Activated CD4-positive, alpha-beta T cell treated with anti-CD3 and anti-CD28 coated beads, Interleukin-2, amount 10 ng/mL, durations not matched to agents 24 days and 14 days (primary cell): ENCODE measurements around the gene USP30. TPM values are rescaled to one million over a fixed set of nuclear protein-coding genes. Genes with fewer than 3 reads are reported as not detected.

Experiments used
- DNase-seq: peaks from one replicate; pipeline ENCODE4 v3.0.0; 2022
- H3K27ac Mint-ChIP-seq: one replicate; pipeline ENCODE4 v1.8.0; 2022; ENCODE audit warnings: mild to moderate bottlenecking, mixed read lengths
- H3K27me3 Mint-ChIP-seq: one replicate; pipeline ENCODE4 v1.8.0; 2022; ENCODE audit warnings: mixed read lengths
- H3K36me3 Mint-ChIP-seq: one replicate; pipeline ENCODE4 v1.8.0; 2022; ENCODE audit warnings: low read depth, mild to moderate bottlenecking, mixed read lengths
- H3K4me1 Mint-ChIP-seq: one replicate; pipeline ENCODE4 v1.8.0; 2021; ENCODE audit warnings: mixed read lengths
- H3K4me3 Mint-ChIP-seq: one replicate; pipeline ENCODE4 v1.8.0; 2022; ENCODE audit warnings: mild to moderate bottlenecking, moderate library complexity, mixed read lengths
- H3K9me3 Mint-ChIP-seq: one replicate; pipeline ENCODE4 v1.8.0; 2021; ENCODE audit warnings: mixed read lengths
- intact Hi-C: fragments of 100-400 bp; cut with micrococcal nuclease; formaldehyde crosslinking; loops from one replicate; pipeline ENCODE4 v1.15.1; 2023
- total RNA-seq: library from RNA; stranded (reverse); gene quantifications from 2 replicates; pipeline ENCODE4 v1.2.3, GENCODE V29; 2022

The USP30 gene
- total RNA-seq, 1 donor from 2014 or later = 6.6 TPM

DNA sequence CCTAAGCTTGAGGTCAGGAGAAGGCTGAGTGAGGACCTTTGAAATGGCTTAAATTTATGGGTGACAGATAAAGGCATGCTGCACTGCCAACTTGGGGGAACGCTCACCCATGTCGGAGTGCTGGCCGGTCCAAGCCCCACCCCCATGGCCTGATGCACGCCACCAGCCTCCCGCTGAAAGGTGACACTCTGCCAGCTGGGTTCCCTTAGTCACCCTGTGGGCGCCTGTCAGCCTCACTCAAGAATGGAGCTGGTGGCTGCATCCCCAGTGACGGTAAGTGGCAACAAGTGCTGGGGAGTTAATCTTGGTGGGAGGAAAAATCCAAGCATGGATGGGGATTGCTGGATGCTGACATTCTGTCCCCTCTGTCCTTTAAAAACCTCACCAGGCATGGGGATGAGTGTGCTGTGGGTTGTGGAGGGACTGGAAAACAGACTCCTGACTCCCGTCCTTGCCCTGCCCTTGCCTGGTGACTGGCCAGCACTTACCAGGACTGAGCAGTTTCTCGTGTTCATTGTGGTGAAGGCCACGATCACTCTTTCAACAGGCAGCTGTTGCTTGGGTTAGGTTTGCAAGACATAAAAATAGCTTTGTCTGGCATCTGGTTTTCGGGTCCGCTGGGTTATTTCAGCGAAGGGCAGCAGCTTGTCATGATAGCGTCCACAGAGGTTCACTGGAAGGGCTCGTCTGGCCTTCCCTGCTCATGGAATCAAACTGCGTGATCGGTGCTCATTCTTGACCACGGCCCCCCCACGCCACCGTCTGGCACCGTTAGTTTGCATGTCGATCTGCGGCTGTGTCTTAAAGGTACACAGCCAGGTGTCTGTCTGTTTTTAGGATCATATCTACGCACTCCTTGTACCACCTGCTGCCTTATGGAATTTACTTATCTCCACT lies 79.0 kb downstream of the USP30 start:
- intact Hi-C loops = no loop called here
- H3K4me3 Mint-ChIP-seq = no peak overlapping the region
- no peak overlapping the region for H3K27ac Mint-ChIP-seq
- no peaks in the 10 kb centered on the region for H3K9me3 Mint-ChIP-seq
- H3K36me3 Mint-ChIP-seq = no peaks in the 10 kb centered on the region
- peaks cover 4% of the 10 kb centered on the region for H3K27me3 Mint-ChIP-seq
- no peaks in the 10 kb centered on the region for H3K4me1 Mint-ChIP-seq
- DNase-seq = no peak

DNA sequence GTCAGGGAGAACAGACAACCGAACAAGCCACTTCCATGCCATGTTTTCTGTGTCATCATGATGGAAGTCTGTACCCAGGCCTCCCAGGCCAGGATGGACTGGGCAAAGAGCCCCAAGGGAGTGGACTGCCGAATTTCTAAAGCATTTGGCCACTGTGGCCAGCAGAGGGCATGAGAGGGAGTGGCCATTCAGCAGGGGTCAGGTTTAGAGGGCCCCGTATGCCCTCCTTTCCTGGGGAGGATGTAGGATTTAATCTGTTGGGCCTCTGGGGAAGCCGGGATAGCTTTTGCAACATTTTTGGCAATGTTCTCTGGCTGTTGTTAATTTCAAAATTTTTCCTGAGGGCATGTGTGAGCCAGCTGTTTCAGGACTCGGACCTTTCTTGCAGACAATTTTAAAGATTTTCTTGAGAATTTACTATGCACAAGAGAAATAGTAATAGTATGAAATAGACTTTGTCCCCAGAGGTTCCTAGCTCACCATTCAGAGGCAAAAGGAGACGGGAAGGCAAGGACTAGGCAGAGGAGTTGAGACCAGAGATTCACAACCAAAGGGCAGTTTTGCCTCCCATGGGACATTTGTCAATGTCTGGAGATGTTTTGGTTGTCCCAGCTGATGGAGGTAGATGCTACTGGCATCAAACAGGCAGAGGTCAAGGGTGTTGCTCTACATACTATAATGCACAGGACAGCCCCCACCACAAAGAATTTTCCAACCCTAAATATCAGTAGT lies 82.0 kb downstream of the USP30 start:
- Mint-ChIP-seq H3K4me3 (no peak overlapping the region), H3K27ac (no peak overlapping the region), H3K36me3 (no peaks in the 10 kb centered on the region), H3K27me3 (peaks cover 8% of the 10 kb centered on the region), H3K4me1 (no peaks in the 10 kb centered on the region), H3K9me3 (no peaks in the 10 kb centered on the region)
- intact Hi-C loops = no loop called here
- no peak for DNase-seq

- no peaks in the 10 kb centered on the region for H3K4me1 Mint-ChIP-seq
- intact Hi-C loops = no loop called here
- no peak overlapping the region for H3K4me3 Mint-ChIP-seq
- no peak for DNase-seq
- H3K27ac Mint-ChIP-seq = no peak overlapping the region
- no peaks in the 10 kb centered on the region for H3K36me3 Mint-ChIP-seq
- no peaks in the 10 kb centered on the region for H3K9me3 Mint-ChIP-seq
- peaks cover 8% of the 10 kb centered on the region for H3K27me3 Mint-ChIP-seq
Measured at GRCh38 chr12:109137055-109137454, 84.7 kb downstream of the USP30 start.

Other genes with a start within 250 kb of the USP30 start
- 27.2 and 31.5 TPM in 2 replicates for gene SSH1, start 195.0 kb upstream of the USP30 start, total RNA-seq
- gene DAO, start 172.5 kb upstream of the USP30 start, total RNA-seq = not detected in 2 replicates
- gene SVOP, start 31.5 kb upstream of the USP30 start, total RNA-seq = not detected in 2 replicates
- gene ALKBH2, start 40.9 kb downstream of the USP30 start, total RNA-seq = 44.8 and 46.2 TPM in 2 replicates
- 103 and 105 TPM in 2 replicates for gene UNG, start 45.0 kb downstream of the USP30 start, total RNA-seq
- gene ACACB, start 64.0 kb downstream of the USP30 start, total RNA-seq = 5.8 and 5.9 TPM in 2 replicates